ENCODE results near the gene SH3RF2. TPM values are rescaled to one million over a fixed set of nuclear protein-coding genes. Genes with fewer than 3 reads are reported as not detected.

Gene SH3RF2
- total and polyA plus RNA-seq, 10 of the 15 experiments (the other 5 are each of a cell fraction or from before 2014, with no cell fraction given): 0.15 TPM; not detected in 9

GRCh38 chr5:145987856-145988255, 51.5 kb downstream of the SH3RF2 start:
- SMC1A ChIA-PET (ENCODE audit: uncharacterized antibody, unreplicated experiment): no interaction called here
- no peak for TF ChIP-seq ZZZ3 (IDR thresholded peaks at IDR 0.05; ENCODE audit: control insufficient read depth, insufficient read length, low read depth)
- TF ChIP-seq BRCA1 (IDR thresholded peaks at IDR 0.05; ENCODE audit: low read depth, low read length): no peak
- no TSS peak for BruUV-seq (replicated peaks)

GRCh38 chr5:145988993-145989392, 52.6 kb downstream of the SH3RF2 start:
- ATAC-seq (no peak), FAIRE-seq (no peak), DNase-seq (ENCODE audit: low read depth, low spot score) (no peak)
- no peak overlapping the region for H2AFZ ChIP-seq (ENCODE audit: control insufficient read depth, low read depth, low read length)
- intact Hi-C loops (cut with micrococcal nuclease; ENCODE audit: unreplicated experiment) (no loop called here), in situ Hi-C loops (cut with MboI) (no loop called here)
- ChIA-PET RAD21 (ENCODE audit: unreplicated experiment) (no interaction called here), CTCF (no interaction called here), SMC1A (ENCODE audit: uncharacterized antibody, unreplicated experiment) (no interaction called here), POLR2A (no interaction called here)
- H3K36me3 ChIP-seq (ENCODE audit: control insufficient read depth in 2 of 2, insufficient read depth in 2 of 2, low read length in 1 of 2): no peaks in the 10 kb centered on the region
- no peak overlapping the region for H3K4me2 ChIP-seq (ENCODE audit: control insufficient read depth, insufficient read depth)
- 0% methylated on average over 2 of the region's 2 CpGs for WGBS (ENCODE audit: insufficient coverage, insufficient replicate concordance, low lambda C conversion rate, missing lambda C conversion rate)
- no peaks in the 10 kb centered on the region; the same call in 2 of the 3 replicates for H3K9me3 ChIP-seq (replicated peaks; ENCODE audit: control insufficient read depth, insufficient read depth, low read length)
- H3K9ac ChIP-seq (ENCODE audit: control insufficient read depth, insufficient read depth, low read length): no peak overlapping the region
- no peaks in the 10 kb centered on the region for H3K27me3 ChIP-seq (replicated peaks in 1 of 2; ENCODE audit: control insufficient read depth in 2 of 2, insufficient read depth in 2 of 2, low read length in 1 of 2)
- no peaks in the 10 kb centered on the region for H4K20me1 ChIP-seq (ENCODE audit: control insufficient read depth, insufficient read depth)
- no peak overlapping the region for H3K4me3 ChIP-seq
- no peaks in the 10 kb centered on the region for H3K4me1 ChIP-seq (ENCODE audit: control insufficient read depth, insufficient read depth, low read length)
- no TSS peak for BruUV-seq (replicated peaks)
- H3K27ac ChIP-seq (ENCODE audit: control insufficient read depth, insufficient read depth): no peak overlapping the region
- no peaks in the 10 kb centered on the region for H3K79me2 ChIP-seq (ENCODE audit: control insufficient read depth, insufficient read depth, low read length)
- no peak for TF ChIP-seq POLR2AphosphoS5 (IDR thresholded peaks at IDR 0.05; ENCODE audit: low read length)
- TF ChIP-seq NFXL1 (IDR thresholded peaks at IDR 0.05; ENCODE audit: borderline replicate concordance): no peak
- TF ChIP-seq PKNOX1 (IDR thresholded peaks at IDR 0.05): no peak
- no peak for TF ChIP-seq CTCF (IDR thresholded peaks at IDR 0.05 in 2 of 3, conservative IDR thresholded peaks at IDR 0.05 in 1 of 3; ENCODE audit: control insufficient read depth in 2 of 3, extremely low read depth in 1 of 3, insufficient read depth in 1 of 3, low read depth in 3 of 3, low read length in 3 of 3)
- no peak for TF ChIP-seq ATF3 (IDR thresholded peaks at IDR 0.05; ENCODE audit: borderline replicate concordance, extremely low read depth, low read depth, low read length)
- no peak for TF ChIP-seq CUX1 (IDR thresholded peaks at IDR 0.05; ENCODE audit: insufficient replicate concordance, low read depth, low read length)
- no peak for TF ChIP-seq YY1 (IDR thresholded peaks at IDR 0.05; ENCODE audit: low read depth, low read length)

More at GRCh38 chr5:145987856-145988255, 51.5 kb downstream of the SH3RF2 start:
- in situ Hi-C loops (cut with MboI): no loop called here
- no peaks in the 10 kb centered on the region for H3K79me2 ChIP-seq (ENCODE audit: control insufficient read depth, insufficient read depth, low read length)
- no peak for FAIRE-seq
- ATAC-seq: no peak
- ChIA-PET CTCF (no interaction called here), RAD21 (ENCODE audit: unreplicated experiment) (no interaction called here), POLR2A (no interaction called here)
- no peak overlapping the region for H3K4me2 ChIP-seq (ENCODE audit: control insufficient read depth, insufficient read depth)
- no peaks in the 10 kb centered on the region for H3K36me3 ChIP-seq (ENCODE audit: control insufficient read depth in 2 of 2, insufficient read depth in 2 of 2, low read length in 1 of 2)
- no peak overlapping the region for H3K9ac ChIP-seq (ENCODE audit: control insufficient read depth, insufficient read depth, low read length)
- WGBS (ENCODE audit: insufficient coverage, insufficient replicate concordance, low lambda C conversion rate, missing lambda C conversion rate): 0% methylated on average over 1 of the region's 1 CpG
- H3K27me3 ChIP-seq (replicated peaks in 1 of 2; ENCODE audit: control insufficient read depth in 2 of 2, insufficient read depth in 2 of 2, low read length in 1 of 2): no peaks in the 10 kb centered on the region
- H2AFZ ChIP-seq (ENCODE audit: control insufficient read depth, low read depth, low read length): no peak overlapping the region
- no peak overlapping the region for H3K27ac ChIP-seq (ENCODE audit: control insufficient read depth, insufficient read depth)
- H3K4me3 ChIP-seq: no peak overlapping the region
- no peaks in the 10 kb centered on the region for H4K20me1 ChIP-seq (ENCODE audit: control insufficient read depth, insufficient read depth)
- no peaks in the 10 kb centered on the region for H3K9me3 ChIP-seq (replicated peaks; ENCODE audit: control insufficient read depth, insufficient read depth, low read length)
- DNase-seq (ENCODE audit: low read depth, low spot score): no peak
- intact Hi-C loops (cut with micrococcal nuclease; ENCODE audit: unreplicated experiment): no loop called here
- no peaks in the 10 kb centered on the region for H3K4me1 ChIP-seq (ENCODE audit: control insufficient read depth, insufficient read depth, low read length)

Measured in GM12878 (cell line).